ENCODE measurements around the gene STAMBPL1.
A peak's percentile ranks its signal among the peaks of the same experiment; 100 is the strongest.

The STAMBPL1 gene

GRCh38 chr10:88901984-88902789, 22.1 kb downstream of the STAMBPL1 start:
- ATAC-seq (replicated peaks; ENCODE audit: extremely low read depth, poor library complexity, severe bottlenecking), result no peak
- H3K36me3 Mint-ChIP-seq (ENCODE audit: insufficient read depth), result peaks cover 37% of the 10 kb centered on the region
- no peak for DNase-seq (ENCODE audit: low spot score in 2 of 2)
- no peaks in the 10 kb centered on the region for H3K9me3 Mint-ChIP-seq
- peaks cover 43% of the 10 kb centered on the region for H3K4me1 Mint-ChIP-seq
- H3K27ac Mint-ChIP-seq (ENCODE audit: low read depth), result peak overlapping the region; percentile 8
- no peaks in the 10 kb centered on the region for H3K27me3 Mint-ChIP-seq
- H3K4me3 Mint-ChIP-seq, result no peak overlapping the region

DNA sequence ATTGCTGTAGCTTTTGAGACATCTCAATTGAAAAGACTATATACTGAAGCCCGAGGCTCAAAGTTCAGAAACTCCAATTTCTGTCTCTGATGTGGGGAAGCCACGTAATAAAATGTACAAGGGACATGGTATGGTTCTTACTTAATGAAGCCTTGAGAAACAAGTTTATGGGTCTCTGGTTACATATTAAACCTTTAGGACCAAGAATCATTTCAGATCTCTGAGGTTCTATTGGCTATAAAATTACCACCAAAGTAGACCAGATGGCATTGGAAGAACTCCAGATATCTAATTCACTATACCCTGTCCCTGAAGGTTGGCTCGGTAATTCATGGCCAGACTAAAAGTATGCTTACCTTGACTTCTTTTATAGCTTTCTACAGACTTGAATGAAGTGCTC, 23.7 kb downstream of the STAMBPL1 start:
- H3K4me1 Mint-ChIP-seq, result peaks cover 27% of the 10 kb centered on the region
- H3K27ac Mint-ChIP-seq (ENCODE audit: low read depth), result no peak overlapping the region
- H3K4me3 Mint-ChIP-seq, result no peak overlapping the region
- peaks cover 45% of the 10 kb centered on the region for H3K36me3 Mint-ChIP-seq (ENCODE audit: insufficient read depth)
- ATAC-seq (replicated peaks; ENCODE audit: extremely low read depth, poor library complexity, severe bottlenecking) (no peak), DNase-seq (ENCODE audit: low spot score in 2 of 2) (no peak)
- no peaks in the 10 kb centered on the region for H3K27me3 Mint-ChIP-seq
- H3K9me3 Mint-ChIP-seq, result no peaks in the 10 kb centered on the region

GRCh38 chr10:88906921-88907320, 26.9 kb downstream of the STAMBPL1 start:
- DNase-seq (ENCODE audit: low spot score in 2 of 2), result no peak
- Mint-ChIP-seq H3K27ac (ENCODE audit: low read depth) (no peak overlapping the region), H3K9me3 (no peaks in the 10 kb centered on the region), H3K27me3 (no peaks in the 10 kb centered on the region), H3K4me1 (peaks cover 5% of the 10 kb centered on the region), H3K36me3 (ENCODE audit: insufficient read depth) (peaks cover 58% of the 10 kb centered on the region), H3K4me3 (no peak overlapping the region)
- no peak for ATAC-seq (replicated peaks; ENCODE audit: extremely low read depth, poor library complexity, severe bottlenecking)

GRCh38 chr10:88908194-88908593, 28.1 kb downstream of the STAMBPL1 start:
- ATAC-seq (replicated peaks; ENCODE audit: extremely low read depth, poor library complexity, severe bottlenecking) (no peak), DNase-seq (ENCODE audit: low spot score in 2 of 2) (no peak)
- no peak overlapping the region for H3K4me3 Mint-ChIP-seq
- peaks cover 51% of the 10 kb centered on the region for H3K36me3 Mint-ChIP-seq (ENCODE audit: insufficient read depth)
- H3K27me3 Mint-ChIP-seq, result no peaks in the 10 kb centered on the region
- H3K9me3 Mint-ChIP-seq, result no peaks in the 10 kb centered on the region
- no peak overlapping the region for H3K27ac Mint-ChIP-seq (ENCODE audit: low read depth)
- H3K4me1 Mint-ChIP-seq, result peaks cover 5% of the 10 kb centered on the region

DNA sequence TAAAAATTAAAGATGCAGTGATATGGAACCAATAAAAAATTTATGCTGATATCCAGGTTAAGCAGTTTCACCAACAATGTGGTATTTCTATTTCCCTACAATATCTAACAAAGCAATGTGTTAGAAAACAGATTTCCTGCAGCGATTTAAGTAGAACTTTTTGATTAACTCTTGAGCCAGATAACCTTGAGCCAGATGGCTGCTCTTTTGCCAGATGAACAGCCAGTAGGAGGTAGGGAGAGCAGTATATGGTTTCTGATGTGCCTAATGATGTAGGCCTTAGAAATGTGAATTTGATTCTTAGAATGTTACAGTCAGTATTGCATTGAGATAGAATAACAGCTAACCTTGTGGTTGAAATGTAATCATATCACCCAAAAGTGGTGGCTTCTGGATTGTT, 31.1 kb downstream of the STAMBPL1 start:
- ATAC-seq (replicated peaks; ENCODE audit: extremely low read depth, poor library complexity, severe bottlenecking), result no peak
- no peak for DNase-seq (ENCODE audit: low spot score in 2 of 2)

DNA sequence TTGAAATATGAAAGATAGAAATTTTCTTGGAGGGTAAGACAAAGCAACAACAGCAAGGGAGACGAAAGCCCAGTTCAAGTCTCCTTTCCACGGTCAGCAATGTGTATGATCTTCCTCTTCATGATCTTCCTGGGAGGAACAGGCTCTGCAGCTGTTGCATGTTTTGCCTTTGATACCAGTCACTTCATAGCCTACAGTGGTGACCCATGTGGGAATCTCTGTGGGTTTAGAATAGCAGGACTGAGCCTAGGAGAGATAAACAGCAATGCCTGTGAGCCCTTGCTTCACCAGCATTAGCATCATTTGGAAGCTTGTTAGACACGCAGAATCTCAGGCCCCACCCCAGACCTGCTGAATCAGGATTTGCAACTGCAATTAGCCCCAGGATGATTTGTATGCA, 31.8 kb downstream of the STAMBPL1 start:
- peaks cover 3% of the 10 kb centered on the region for H3K4me1 Mint-ChIP-seq
- DNase-seq (ENCODE audit: low spot score in 2 of 2), result no peak
- peak overlapping the region; percentile 5 for H3K27ac Mint-ChIP-seq (ENCODE audit: low read depth)
- H3K9me3 Mint-ChIP-seq, result no peaks in the 10 kb centered on the region
- ATAC-seq (replicated peaks; ENCODE audit: extremely low read depth, poor library complexity, severe bottlenecking), result no peak
- H3K4me3 Mint-ChIP-seq, result no peak overlapping the region
- no peaks in the 10 kb centered on the region for H3K27me3 Mint-ChIP-seq
- H3K36me3 Mint-ChIP-seq (ENCODE audit: insufficient read depth), result peaks cover 37% of the 10 kb centered on the region

More for the DNA sequence above, 31.1 kb downstream of the STAMBPL1 start:
- H3K4me1 Mint-ChIP-seq, result peaks cover 5% of the 10 kb centered on the region
- H3K36me3 Mint-ChIP-seq (ENCODE audit: insufficient read depth), result peaks cover 41% of the 10 kb centered on the region
- H3K27ac Mint-ChIP-seq (ENCODE audit: low read depth), result no peak overlapping the region
- H3K4me3 Mint-ChIP-seq, result no peak overlapping the region
- no peaks in the 10 kb centered on the region for H3K9me3 Mint-ChIP-seq
- H3K27me3 Mint-ChIP-seq, result no peaks in the 10 kb centered on the region

DNA sequence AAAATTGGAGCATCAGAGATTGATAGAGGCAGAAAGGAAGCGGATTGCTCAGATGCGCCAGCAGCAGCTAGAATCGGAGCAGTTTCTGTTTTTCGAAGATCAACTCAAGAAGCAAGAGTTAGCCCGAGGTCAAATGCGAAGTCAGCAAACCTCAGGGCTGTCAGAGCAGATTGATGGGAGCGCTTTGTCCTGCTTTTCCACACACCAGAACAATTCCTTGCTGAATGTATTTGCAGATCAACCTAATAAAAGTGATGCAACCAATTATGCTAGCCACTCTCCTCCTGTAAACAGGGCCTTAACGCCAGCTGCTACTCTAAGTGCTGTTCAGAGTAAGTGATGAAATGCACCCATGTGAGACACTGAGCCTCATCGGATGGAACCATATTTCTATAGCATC, 33.1 kb downstream of the STAMBPL1 start:
- no peak overlapping the region for H3K4me3 Mint-ChIP-seq
- no peak overlapping the region for H3K27ac Mint-ChIP-seq (ENCODE audit: low read depth)
- H3K27me3 Mint-ChIP-seq, result no peaks in the 10 kb centered on the region
- DNase-seq (ENCODE audit: low spot score in 2 of 2) (no peak), ATAC-seq (replicated peaks; ENCODE audit: extremely low read depth, poor library complexity, severe bottlenecking) (no peak)
- peaks cover 36% of the 10 kb centered on the region for H3K36me3 Mint-ChIP-seq (ENCODE audit: insufficient read depth)
- no peaks in the 10 kb centered on the region for H3K9me3 Mint-ChIP-seq
- no peaks in the 10 kb centered on the region for H3K4me1 Mint-ChIP-seq

- Mint-ChIP-seq H3K4me3 (no peak overlapping the region), H3K4me1 (no peaks in the 10 kb centered on the region), H3K27me3 (no peaks in the 10 kb centered on the region), H3K27ac (ENCODE audit: low read depth) (no peak overlapping the region), H3K36me3 (ENCODE audit: insufficient read depth) (peaks cover 29% of the 10 kb centered on the region), H3K9me3 (no peaks in the 10 kb centered on the region)
- ATAC-seq (replicated peaks; ENCODE audit: extremely low read depth, poor library complexity, severe bottlenecking) (no peak), DNase-seq (ENCODE audit: low spot score in 2 of 2) (no peak)
These were observed 33.7 kb downstream of the STAMBPL1 start for GRCh38 chr10:88913788-88914187.

GRCh38 chr10:88915781-88916180, 35.7 kb downstream of the STAMBPL1 start:
- Mint-ChIP-seq H3K4me1 (no peaks in the 10 kb centered on the region), H3K27me3 (no peaks in the 10 kb centered on the region), H3K27ac (ENCODE audit: low read depth) (no peak overlapping the region), H3K4me3 (no peak overlapping the region), H3K36me3 (ENCODE audit: insufficient read depth) (peaks cover 23% of the 10 kb centered on the region), H3K9me3 (no peaks in the 10 kb centered on the region)
- ATAC-seq (replicated peaks; ENCODE audit: extremely low read depth, poor library complexity, severe bottlenecking) (no peak), DNase-seq (ENCODE audit: low spot score in 2 of 2) (no peak)

DNA sequence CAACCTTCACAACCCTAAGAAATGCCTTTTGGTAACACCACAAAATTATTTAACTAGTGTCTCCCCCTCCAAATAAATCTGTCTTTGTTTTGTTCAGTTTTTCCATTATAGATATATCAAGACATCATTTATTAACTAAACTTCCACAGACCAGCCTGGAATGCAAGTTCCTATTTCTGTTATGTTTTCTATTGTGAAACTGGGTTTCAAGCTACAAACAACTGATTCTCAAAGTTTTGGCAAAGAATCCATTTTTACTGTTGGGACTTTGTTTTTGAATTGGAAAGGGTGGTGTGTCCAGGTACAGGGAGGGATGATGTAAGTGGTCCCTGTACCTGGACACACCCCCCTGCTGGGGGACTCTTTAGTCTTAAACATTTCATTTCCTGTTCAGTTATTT, 36.2 kb downstream of the STAMBPL1 start:
- Mint-ChIP-seq H3K4me1 (no peaks in the 10 kb centered on the region), H3K27ac (ENCODE audit: low read depth) (no peak overlapping the region), H3K36me3 (ENCODE audit: insufficient read depth) (peaks cover 21% of the 10 kb centered on the region), H3K27me3 (no peaks in the 10 kb centered on the region), H3K4me3 (no peak overlapping the region), H3K9me3 (no peaks in the 10 kb centered on the region)
- DNase-seq (ENCODE audit: low spot score in 2 of 2), result no peak
- ATAC-seq (replicated peaks; ENCODE audit: extremely low read depth, poor library complexity, severe bottlenecking), result no peak

DNA sequence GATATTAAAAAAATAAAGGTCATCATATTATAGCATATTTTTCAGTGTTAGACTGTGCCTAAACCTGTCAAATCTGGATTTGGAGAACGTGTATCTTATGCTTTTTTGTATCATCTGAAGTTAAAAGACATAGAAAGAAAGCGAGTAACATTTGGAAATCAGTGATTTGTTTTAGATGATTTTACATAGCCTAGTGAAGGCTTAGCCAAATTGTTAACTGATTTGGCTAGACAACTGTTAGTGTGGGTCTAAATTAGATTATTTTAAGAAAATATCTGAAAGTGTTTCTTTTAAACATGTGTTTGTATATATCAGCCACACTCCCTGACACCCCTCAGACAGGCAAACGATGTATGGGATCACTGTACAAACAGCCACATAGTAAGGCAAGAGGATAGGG, 36.9 kb downstream of the STAMBPL1 start:
- H3K27ac Mint-ChIP-seq (ENCODE audit: low read depth), result no peak overlapping the region
- H3K4me1 Mint-ChIP-seq, result no peaks in the 10 kb centered on the region
- H3K36me3 Mint-ChIP-seq (ENCODE audit: insufficient read depth), result peaks cover 18% of the 10 kb centered on the region
- no peaks in the 10 kb centered on the region for H3K9me3 Mint-ChIP-seq
- DNase-seq (ENCODE audit: low spot score in 2 of 2) (no peak), ATAC-seq (replicated peaks; ENCODE audit: extremely low read depth, poor library complexity, severe bottlenecking) (no peak)
- H3K27me3 Mint-ChIP-seq, result no peaks in the 10 kb centered on the region
- no peak overlapping the region for H3K4me3 Mint-ChIP-seq

DNA sequence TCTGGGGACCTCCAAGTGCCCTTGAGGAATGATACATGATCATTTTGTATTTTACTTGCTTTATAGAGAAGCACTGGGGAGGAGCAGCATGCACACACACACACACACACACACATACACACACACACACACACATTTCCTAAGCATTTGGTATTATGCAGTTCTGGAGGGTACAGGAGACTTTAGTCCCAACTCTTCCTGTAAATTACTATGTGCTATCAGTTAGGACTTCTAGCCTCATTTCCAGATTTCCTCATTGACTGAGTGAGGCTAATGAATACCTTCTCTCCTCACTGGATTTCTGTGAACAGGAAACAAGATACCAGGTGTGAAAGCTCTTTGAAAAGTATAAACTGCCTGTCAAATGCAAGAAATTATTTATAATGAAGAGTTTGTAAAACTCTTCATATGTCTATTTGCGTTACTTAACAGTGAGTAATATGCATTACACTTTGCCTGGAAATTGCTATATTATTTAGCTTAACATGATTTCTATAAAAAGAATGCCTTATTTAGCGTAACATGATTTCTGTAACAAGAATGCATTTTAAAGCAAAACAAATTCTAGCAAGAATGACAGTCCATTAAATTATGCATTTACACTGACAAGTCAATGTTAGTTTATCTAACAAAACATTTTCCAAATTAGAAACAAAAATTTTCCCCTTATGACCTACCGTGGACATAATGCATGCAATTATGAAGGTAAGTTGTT, 38.3 kb downstream of the STAMBPL1 start:
- DNase-seq (ENCODE audit: low spot score in 2 of 2) (no peak), ATAC-seq (replicated peaks; ENCODE audit: extremely low read depth, poor library complexity, severe bottlenecking) (no peak)
- Mint-ChIP-seq H3K27me3 (no peaks in the 10 kb centered on the region), H3K4me3 (no peak overlapping the region), H3K27ac (ENCODE audit: low read depth) (no peak overlapping the region), H3K4me1 (no peaks in the 10 kb centered on the region), H3K9me3 (no peaks in the 10 kb centered on the region), H3K36me3 (ENCODE audit: insufficient read depth) (peaks cover 20% of the 10 kb centered on the region)

- H3K36me3 Mint-ChIP-seq (ENCODE audit: insufficient read depth), result peaks cover 20% of the 10 kb centered on the region
- no peak overlapping the region for H3K4me3 Mint-ChIP-seq
- no peaks in the 10 kb centered on the region for H3K4me1 Mint-ChIP-seq
- no peak overlapping the region for H3K27ac Mint-ChIP-seq (ENCODE audit: low read depth)
- no peak for ATAC-seq (replicated peaks; ENCODE audit: extremely low read depth, poor library complexity, severe bottlenecking)
- H3K9me3 Mint-ChIP-seq, result no peaks in the 10 kb centered on the region
- no peaks in the 10 kb centered on the region for H3K27me3 Mint-ChIP-seq
- DNase-seq (ENCODE audit: low spot score in 2 of 2), result no peak
These were observed 39.0 kb downstream of the STAMBPL1 start for GRCh38 chr10:88919041-88919440.
